Measurements from ENCODE around the gene CLCA2.

CLCA2 gene

DNA sequence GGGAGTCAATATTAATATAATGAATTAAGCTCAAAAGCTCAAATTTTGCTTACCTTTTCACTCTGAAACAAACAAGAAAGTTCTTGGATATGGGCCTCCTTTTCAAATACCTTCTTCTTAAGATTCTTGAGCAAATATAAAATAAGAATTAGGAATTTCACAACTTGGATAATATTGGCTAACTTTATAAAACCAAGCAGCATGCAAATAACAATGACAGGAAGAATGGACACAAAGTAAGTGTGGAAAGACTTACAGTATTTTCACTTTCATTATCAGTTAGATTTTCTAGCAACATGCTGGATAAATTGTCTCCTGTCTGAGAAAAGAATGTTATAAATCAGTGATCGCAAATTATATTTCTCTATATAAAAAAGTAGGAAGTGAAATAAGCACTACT is 41.1 kb upstream of the CLCA2 start:
- peak; percentile 69 for DNase-seq (ENCODE audit: low read depth)
- H3K4me3 ChIP-seq (replicated peaks; ENCODE audit: low read depth, low read length) = peak overlapping the region; percentile 34
- TF ChIP-seq, protein P1, sequence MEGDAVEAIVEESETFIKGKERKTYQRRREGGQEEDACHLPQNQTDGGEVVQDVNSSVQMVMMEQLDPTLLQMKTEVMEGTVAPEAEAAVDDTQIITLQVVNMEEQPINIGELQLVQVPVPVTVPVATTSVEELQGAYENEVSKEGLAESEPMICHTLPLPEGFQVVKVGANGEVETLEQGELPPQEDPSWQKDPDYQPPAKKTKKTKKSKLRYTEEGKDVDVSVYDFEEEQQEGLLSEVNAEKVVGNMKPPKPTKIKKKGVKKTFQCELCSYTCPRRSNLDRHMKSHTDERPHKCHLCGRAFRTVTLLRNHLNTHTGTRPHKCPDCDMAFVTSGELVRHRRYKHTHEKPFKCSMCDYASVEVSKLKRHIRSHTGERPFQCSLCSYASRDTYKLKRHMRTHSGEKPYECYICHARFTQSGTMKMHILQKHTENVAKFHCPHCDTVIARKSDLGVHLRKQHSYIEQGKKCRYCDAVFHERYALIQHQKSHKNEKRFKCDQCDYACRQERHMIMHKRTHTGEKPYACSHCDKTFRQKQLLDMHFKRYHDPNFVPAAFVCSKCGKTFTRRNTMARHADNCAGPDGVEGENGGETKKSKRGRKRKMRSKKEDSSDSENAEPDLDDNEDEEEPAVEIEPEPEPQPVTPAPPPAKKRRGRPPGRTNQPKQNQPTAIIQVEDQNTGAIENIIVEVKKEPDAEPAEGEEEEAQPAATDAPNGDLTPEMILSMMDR (IDR thresholded peaks at IDR 0.05; ENCODE audit: low read length, missing control alignments) = no peak

DNA sequence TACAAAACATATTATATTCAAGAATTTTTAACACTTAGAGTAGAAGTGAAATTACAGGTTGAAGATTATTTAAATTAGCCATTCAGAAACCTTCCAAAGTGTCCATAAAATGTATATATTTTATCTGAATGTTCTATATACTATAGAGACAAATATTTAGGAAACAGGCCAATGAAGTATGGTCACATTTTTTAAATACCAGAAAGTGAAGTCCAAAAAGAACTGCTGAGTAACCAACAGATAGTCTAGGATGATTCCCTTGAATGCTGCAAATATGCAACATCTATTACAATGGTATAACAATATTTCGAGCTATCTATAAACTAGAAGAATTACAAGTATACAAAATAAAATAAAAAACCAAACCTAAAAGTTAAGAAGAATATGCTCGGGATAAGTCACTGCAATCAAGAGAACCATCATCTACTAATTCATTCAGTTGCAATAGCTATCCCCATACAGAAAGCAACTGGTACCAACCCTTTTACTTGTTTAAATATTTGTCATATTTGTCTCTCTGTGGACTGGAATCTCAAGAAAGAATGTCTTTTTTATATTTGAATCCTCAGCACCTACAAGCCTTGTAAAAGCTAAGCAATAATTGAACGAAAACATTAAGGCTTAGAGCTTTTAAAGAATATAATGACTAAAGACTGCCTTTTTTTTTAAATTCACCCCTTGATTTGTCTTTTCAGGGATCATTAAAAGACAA is 35.9 kb upstream of the CLCA2 start:
- no peak for DNase-seq (ENCODE audit: low read depth)
- H3K4me3 ChIP-seq (replicated peaks; ENCODE audit: low read depth, low read length) = no peak overlapping the region
- TF ChIP-seq, protein P1 (IDR thresholded peaks at IDR 0.05; ENCODE audit: low read length, missing control alignments) = no peak

DNA sequence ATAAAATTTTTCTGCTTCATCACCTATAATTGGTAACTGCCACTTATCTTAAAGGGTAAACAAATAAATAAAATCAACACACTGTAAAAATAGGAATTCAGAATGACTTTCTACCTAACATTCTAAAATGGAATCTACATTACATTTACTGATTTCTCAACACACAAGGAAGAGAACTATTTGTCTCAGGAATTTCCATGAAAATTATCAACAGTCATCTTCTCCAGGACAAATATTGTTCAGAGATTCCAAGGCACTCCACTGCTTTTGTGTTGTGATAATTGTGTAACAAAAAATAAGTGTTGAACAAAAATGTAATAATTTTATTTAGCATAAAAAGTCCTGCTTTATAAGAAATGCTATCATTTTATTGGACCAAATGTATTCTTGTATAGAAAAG is 35.2 kb upstream of the CLCA2 start:
- peak; percentile 36 for DNase-seq (ENCODE audit: low read depth)
- H3K4me3 ChIP-seq (replicated peaks; ENCODE audit: low read depth, low read length) = no peak overlapping the region
- TF ChIP-seq, protein P1 (IDR thresholded peaks at IDR 0.05; ENCODE audit: low read length, missing control alignments) = no peak

DNA sequence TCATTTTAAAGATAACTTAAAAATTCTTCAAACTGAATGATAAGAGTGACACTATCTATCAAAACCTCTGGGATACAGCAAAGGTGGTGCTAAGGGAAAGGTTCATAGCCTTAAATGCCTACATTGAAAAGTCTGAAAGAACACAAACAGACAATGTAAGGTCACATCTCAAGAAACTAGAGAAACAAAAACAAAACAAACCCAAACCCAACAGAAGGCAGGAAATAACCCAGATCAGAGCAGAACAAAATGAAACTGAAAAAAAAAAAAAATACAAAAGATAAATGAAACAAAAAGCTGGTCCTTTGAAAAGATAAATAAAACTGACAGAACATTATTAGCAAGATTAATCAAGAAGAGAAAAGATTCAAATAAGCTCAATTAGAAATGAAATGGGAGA is 34.7 kb upstream of the CLCA2 start:
- TF ChIP-seq, protein P1 (IDR thresholded peaks at IDR 0.05; ENCODE audit: low read length, missing control alignments) = no peak
- DNase-seq (ENCODE audit: low read depth) = no peak
- H3K4me3 ChIP-seq (replicated peaks; ENCODE audit: low read depth, low read length) = no peak overlapping the region

DNA sequence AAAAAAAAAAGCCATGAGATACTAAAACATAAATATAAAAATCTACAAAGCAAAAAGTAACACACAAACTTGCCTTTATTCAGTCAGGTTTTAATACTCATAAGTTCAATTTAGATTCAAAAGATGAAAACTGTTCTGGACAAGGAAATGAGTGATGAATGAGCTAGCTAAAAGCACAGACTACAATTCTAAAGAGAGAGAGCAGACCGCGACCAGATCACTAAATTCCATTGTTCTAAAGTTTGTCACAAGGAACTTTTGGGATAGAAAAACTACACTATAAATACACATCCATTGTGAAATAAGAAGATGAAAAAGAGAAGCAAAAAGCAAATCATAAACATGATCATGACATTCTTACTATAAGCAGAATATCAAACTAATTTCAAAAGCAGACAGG is 29.6 kb upstream of the CLCA2 start:
- DNase-seq (ENCODE audit: low read depth) = peak; percentile 70
- H3K4me3 ChIP-seq (replicated peaks; ENCODE audit: low read depth, low read length) = peak overlapping the region; percentile 28
- TF ChIP-seq, protein P1 (IDR thresholded peaks at IDR 0.05; ENCODE audit: low read length, missing control alignments) = no peak

DNA sequence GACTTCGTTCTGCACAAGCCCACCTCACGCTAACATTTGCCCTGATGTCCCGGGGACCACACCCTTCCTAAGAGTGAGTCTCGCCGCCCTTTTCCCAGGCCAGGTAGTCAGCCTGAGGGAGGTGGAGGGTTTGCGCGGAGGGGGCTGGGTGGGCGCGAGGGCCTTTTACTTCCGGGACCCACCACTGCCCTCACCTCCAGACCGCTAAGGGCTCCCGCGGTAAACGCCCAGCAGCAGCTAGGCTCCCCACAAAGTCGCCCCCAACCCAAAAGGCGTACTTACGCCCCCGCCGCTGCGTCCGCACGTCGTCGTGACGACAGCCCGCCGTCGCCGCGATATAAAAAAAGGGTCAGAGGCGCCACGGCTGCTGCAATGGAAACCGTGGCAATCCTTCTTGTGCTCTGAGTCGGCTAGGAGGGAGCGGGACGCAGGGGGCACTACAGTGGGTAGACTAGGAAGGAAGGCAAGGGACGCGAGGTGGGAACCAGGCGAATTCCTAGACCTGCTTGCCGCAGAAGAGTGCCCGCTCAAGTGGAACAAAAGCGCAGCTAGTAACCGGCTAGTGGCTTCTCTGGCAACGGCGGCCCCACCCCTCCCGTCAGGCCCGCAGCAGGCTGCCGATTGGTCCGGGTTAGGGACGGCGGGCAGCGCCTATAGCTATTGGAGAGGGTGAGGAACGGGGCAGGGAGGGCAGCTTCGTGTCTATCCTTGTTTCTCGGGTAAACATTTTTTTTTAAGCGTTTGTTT is 28.0 kb upstream of the CLCA2 start, which contains the start of gene ODF2L:
TSS of gene ODF2L (minus strand) at position 573 of the 747 bp plus-strand sequence. CDS start 9,296 bp downstream, outside the sequence.
- peak; percentile 87 for DNase-seq (ENCODE audit: low read depth)
- TF ChIP-seq, protein P1 (IDR thresholded peaks at IDR 0.05; ENCODE audit: low read length, missing control alignments) = no peak
- H3K4me3 ChIP-seq (replicated peaks; ENCODE audit: low read depth, low read length) = peak within 1 kb of the TSS; percentile 89

All from fibroblast of pulmonary artery (primary cell).